KBM-7 (cell line): ENCODE data around the gene CSMD2.

ENCODE experiments used
- DNase-seq: peaks from one replicate; pipeline ENCODE4 v3.0.0-alpha.2; 2015
- in situ Hi-C: fragments of 300-500 bp; cut with MboI; formaldehyde crosslinking; loops from 2 replicates; pipeline ENCODE4 v1.14.3; 2020; ENCODE audit warnings: low sequenced_read_pairs, low pct_unique_long_range_greater_than_20kb, mixed read lengths

Gene CSMD2

DNA sequence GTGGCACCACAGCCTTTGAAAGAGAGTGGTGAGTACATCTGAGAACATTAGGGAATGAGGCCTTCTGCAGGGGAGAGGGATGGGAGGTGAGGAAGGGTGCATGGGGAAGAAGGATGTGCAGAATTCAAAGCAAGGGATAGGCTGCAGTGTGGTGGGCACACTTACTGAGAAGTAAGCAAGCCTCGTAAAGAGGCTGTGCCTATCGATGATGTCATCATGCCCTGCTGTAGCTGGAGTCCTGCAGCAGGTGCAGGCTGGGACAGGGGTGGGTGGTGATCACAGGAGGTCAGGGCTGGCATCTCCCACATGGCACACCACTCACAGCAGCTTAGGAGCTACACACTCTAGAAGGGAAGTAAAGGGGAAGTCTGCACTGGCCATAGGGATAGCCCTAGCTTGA lies 676.4 kb downstream of the CSMD2 start:
- in situ Hi-C loops: no loop called here
- no peak for DNase-seq

DNA sequence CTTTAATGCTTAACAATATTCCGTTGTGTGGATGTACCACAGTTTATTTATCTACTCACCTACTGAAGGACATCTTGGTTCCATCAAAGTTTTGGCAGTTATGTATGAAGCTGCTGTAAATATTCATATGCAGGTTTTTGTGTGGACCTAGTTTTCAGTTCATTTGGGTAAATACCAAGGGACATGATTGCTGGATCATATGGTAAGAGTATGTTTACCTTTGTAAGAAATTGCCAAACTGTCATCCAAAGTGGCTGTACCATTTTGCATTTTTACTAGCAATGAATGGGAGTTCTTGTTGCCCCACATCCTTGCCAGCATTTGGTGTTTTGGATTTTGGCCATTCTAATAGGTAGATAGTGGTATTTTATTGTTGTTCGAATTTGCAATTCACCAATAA lies 682.6 kb downstream of the CSMD2 start:
- DNase-seq: no peak
- in situ Hi-C loops: no loop called here

DNA sequence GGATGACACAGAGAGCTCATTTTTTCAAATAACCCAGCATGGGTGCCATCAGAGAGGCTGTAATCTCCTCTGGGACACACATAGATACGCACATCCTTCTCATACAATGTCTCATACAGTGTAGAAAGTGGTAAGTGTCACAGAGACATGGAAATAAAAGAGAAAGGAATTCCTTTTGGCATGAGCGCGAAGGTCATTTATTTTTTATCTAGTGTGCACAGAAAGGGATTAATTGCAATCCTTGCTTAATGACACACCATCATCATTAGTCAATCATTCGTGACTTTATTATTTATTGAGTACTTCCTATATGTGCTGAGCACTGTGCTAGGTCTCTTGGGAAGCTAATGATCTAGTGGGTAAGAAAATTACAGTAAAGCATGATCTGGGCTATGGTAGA lies 687.6 kb downstream of the CSMD2 start:
- in situ Hi-C loops: no loop called here
- DNase-seq: no peak

DNA sequence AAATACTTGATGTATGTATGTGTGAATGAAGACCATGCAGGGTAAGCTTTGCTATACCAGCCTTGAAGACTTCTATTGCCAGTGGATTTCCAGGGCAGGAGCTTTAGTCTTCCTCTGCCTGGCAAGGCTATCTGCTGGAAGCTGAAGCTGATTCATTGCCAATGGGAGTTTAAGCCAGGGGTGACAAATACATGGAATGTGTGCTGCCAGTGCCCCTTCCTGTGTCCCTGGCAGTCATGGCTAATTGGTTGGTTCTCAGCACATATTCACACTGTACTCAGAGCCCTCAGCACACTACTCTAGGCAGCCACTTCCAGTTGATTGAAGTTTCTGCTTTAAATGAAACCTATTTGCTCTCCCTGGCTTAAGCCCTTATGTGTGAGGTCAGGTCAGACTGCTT lies 691.1 kb downstream of the CSMD2 start:
- no peak for DNase-seq
- in situ Hi-C loops: loop anchor here (25.0 kb wide), 1 partner anchor 337 kb away; no protein-coding TSS in a partner anchor

DNA sequence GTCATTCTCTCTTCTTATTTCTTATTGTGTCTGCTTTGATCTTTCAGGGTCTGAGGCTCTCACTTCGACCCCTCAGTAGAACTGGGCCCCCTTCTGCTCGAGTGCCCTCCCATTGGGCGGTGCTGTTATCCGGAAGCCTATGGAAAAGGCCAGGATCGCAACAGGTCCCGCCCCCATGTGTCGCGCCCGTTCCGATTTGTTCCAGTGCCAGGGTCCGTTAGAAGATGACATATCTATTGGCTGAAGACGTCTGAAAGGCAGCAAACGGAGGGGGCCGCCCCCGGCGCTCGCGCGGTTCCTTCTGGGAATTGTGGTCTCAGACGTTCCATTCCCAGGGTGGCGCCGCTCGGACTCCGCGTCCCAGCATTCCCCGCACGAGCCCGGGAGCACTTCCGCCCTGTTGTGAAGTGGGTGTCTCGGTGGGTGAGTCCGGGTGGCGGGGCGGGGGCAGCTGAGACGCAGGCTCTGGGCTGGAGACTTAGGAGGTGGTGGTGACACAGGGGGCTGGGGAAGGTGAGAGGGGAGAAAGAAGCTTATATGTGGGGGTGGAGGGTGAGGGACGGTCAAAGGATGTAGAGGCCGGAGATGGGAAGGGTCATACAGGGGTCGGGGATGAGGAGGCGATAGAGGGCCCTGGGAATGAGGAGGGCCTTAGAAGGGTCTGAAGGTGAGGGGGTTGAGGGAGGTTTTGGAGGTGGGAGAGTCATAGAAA lies 692.6 kb downstream of the CSMD2 start, which contains the start of gene ZSCAN20:
Gene ZSCAN20 (plus strand): TSS at position 377 of the 712 bp plus-strand sequence. CDS start 6,644 bp downstream, outside the sequence.
- peak; percentile 99 for DNase-seq
- in situ Hi-C loops: loop anchor here (25.0 kb wide), 1 partner anchor 335 kb away; no protein-coding TSS in a partner anchor

DNA sequence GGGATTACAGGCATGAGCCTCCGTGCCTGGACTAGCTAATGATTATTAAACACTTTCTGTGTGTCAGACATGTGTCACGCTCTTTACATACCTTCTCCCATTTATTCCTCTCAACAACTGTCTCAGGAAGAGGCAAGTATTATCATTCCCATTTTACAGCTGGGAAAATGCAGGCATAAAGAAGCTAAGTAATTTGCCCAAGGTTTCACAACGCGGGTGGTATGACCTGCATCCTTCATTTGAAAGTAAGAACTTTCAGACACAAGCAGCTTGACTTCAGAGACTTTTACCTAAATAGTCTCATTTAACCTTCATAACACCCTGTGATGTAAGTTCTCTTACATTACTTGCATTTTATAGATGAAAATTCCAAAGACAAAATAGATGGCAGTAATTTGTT lies 693.6 kb downstream of the CSMD2 start:
- no peak for DNase-seq
- in situ Hi-C loops: loop anchor here (25.0 kb wide), 1 partner anchor 334 kb away; no protein-coding TSS in a partner anchor

DNA sequence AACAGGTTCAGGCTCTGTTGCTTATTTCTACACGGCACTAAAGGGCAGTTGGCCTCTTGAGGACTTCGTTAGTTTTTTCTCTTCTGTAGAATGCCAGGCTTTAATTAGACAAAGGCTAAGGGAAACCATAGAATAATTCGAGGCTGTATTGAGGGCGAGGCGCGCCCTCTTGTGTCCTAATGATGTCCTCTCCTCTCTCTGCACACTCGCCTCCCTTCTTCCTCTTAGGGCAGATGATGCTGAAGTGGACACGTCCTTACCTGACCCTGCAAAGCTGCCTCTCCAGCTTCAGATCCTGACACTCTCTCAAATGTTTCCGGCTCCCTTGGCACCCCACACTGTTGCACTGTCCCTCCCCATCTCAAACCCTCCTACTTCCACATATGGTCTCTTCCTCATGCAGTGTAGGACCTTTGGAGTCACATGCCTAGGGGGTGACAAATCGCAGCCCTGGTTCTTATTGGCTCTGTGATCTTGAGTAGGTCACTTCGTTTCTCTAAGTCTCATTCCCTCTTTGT lies 694.5 kb downstream of the CSMD2 start:
- in situ Hi-C loops: loop anchor here (25.0 kb wide), 1 partner anchor 333 kb away; no protein-coding TSS in a partner anchor
- peak; percentile 94 for DNase-seq

DNA sequence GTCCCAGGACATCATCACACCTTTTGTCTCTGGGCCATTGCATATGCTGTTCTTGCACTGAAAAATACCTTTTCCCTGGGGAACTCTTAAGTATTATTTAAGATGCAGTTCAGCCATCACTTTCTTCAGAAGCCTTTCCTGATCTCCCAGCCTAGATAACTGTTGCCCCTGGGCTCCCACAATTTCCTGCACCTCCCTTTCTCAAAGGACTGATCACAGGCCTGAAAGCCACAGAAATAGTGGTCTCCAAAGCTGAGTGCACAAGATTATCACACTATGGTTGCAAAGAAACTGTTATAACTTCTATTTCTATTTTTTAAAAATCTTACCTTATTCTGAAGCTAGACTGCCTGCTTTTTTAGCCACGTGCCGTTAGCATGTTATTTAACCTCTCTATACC lies 695.3 kb downstream of the CSMD2 start:
- no peak for DNase-seq
- in situ Hi-C loops: loop anchor here (25.0 kb wide), 1 partner anchor 332 kb away; no protein-coding TSS in a partner anchor

DNA sequence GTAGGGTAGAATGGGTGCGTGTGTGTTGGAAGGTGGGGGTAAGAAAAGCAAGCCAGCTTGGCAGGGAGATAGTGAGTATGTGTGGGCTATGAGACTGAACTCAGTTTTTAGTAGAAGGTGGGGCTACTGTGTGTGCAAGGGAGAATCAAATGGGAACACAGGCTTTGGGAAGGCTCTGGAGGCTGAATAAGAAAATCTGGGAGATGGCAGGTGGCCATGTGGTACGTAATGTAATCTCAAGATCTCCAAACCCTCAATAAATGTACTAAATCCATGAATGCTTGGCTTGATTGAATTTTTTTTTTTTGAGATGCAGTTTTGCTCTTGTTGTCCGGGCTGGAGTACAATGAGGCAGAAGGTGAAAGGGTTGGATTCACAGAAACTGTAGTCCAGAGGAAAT lies 696.1 kb downstream of the CSMD2 start:
- in situ Hi-C loops: loop anchor here (25.0 kb wide), 1 partner anchor 332 kb away; no protein-coding TSS in a partner anchor
- DNase-seq: no peak

DNA sequence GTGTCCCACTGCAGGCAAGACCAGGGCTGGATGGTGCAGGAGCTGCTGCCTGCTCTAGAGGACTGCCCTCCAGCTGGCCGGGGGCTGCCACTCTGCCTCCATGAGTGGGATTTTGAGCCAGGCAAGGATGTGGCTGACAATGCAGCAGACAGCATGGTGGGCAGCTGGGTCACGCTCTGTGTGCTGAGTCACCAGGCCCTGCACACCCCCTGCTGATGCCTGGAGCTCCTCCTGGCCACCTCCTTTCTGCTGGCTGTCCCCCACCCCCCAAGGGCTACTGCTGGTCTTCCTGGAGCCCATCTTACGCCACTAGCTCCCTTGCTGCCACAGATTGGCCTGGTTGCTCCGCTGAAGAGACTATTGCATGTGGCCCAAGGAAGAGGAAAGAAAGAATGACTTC lies 696.5 kb downstream of the CSMD2 start:
- in situ Hi-C loops: loop anchor here (25.0 kb wide), 1 partner anchor 331 kb away; no protein-coding TSS in a partner anchor
- DNase-seq: no peak

DNA sequence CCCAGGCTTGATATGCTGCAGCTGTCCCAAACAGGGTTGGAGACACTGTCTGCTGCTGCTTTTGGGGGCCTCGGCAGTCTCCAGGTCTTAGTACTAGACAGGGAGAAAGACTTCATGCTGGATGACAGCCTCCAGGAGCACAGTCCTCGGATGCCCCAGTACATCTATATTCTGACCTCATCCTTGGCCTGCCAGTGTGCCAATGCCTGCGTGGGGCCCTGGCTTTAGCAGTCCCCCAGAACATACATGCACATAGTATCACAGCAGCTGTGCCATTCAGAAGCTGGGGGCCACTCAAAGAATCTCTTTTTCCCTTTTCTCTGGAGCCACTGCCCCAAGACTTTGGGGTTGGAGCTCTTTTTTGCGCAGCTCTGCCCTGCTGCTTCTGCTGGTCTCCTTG lies 697.0 kb downstream of the CSMD2 start:
- no peak for DNase-seq
- in situ Hi-C loops: loop anchor here (25.0 kb wide), 1 partner anchor 331 kb away; no protein-coding TSS in a partner anchor

DNA sequence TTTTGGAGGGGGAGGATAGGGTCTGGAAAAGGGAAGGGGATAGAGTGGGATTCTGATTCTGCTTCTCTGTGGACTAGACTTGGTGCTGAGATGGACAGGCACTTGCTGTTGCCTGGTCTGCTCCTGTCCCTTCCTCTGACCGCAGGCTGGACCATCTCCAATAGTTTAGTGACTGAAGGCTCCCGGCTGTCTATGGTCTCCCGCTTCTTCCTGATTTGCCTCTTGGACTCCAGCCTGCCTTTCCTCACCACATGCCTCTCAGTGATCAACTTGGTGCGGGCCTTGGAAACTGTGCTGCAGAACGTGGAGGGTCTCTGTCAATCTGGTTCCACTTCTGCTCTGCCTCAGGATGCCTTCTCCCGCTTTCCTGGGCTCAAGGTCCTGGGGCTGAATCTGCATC lies 698.9 kb downstream of the CSMD2 start:
- no peak for DNase-seq
- in situ Hi-C loops: loop anchor here (25.0 kb wide), 1 partner anchor 329 kb away; no protein-coding TSS in a partner anchor

DNA sequence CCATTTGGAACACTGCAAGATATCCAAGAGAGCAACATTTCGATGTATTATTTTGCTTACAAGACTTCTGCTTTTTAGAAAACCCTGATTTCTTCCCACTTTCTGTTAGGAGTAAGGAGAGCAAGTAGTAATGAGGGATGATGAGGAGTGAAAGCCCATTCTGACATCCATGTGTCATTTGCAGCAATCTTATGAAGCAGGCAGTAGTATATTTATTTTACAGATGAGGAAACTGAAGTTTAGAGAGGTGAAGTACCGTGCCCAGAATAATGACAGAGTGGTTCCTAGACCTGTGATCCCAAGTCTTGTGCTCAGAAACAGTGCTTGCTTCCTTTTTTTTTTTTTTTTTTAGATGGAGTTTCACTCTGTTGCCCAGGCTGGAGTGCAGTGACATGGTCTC lies 699.7 kb downstream of the CSMD2 start:
- no peak for DNase-seq
- in situ Hi-C loops: loop anchor here (25.0 kb wide), 1 partner anchor 328 kb away; no protein-coding TSS in a partner anchor

DNA sequence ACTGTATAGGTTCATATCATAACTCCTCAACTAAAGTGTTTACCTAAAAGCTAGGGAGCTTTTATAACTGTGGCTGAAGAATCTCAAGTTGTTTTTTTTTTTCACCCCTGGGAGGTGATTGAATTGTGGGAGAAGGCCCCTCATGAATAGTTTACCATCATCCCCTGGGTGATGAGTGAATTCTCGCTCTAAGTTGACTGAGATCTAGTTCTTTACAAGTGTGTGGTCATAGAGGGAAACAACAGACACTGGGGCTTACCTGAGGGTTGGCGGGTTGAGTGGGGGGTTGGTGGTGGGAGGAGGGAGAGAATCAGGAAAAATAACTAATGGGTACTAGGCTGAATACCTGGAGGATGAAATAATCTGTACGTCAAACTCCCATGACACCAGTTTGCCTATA lies 700.5 kb downstream of the CSMD2 start:
- no peak for DNase-seq
- in situ Hi-C loops: loop anchor here (25.0 kb wide), 1 partner anchor 327 kb away; no protein-coding TSS in a partner anchor
